NOMO-1 (cell line): ENCODE data around the gene MZT2A.
"Not testable (repeated sequence)": the region's sequence is repeated elsewhere in the genome, so short reads cannot be mapped to it uniquely, and the experiment has no call there.

Source experiments
- DNase-seq, 2 experiments: peaks; one replicate each; lab custom pipeline; 2025; ENCODE audit not compliant: unreplicated experiment in 2 of 2; lab: John Stamatoyannopoulos, UW

Gene MZT2A

GRCh38 chr2:131493199-131493968 is 1.2 kb upstream of the MZT2A start:
- peak in 1 of 2 experiments; percentile 23 for DNase-seq

- DNase-seq: peak; percentile 88 to 97
Observed at GRCh38 chr2:131492418-131493198, 411 bp upstream of the MZT2A start.

- not testable (repeated sequence) for DNase-seq
Observed at GRCh38 chr2:131491469-131491836, 744 bp downstream of the MZT2A start.

GRCh38 chr2:131490616-131491468 is 1.4 kb downstream of the MZT2A start:
- DNase-seq: peak in 1 of 2 experiments; percentile 1

GRCh38 chr2:131488306-131489205 is 3.6 kb downstream of the MZT2A start:
- no peak for DNase-seq

GRCh38 chr2:131486201-131486902 is 5.8 kb downstream of the MZT2A start:
- DNase-seq: not testable (repeated sequence)

GRCh38 chr2:131484906-131485460 is 7.2 kb downstream of the MZT2A start:
- not testable (repeated sequence) for DNase-seq

GRCh38 chr2:131483981-131484820 is 8.0 kb downstream of the MZT2A start:
- DNase-seq: not testable (repeated sequence)

- DNase-seq: not testable (repeated sequence)
Observed at GRCh38 chr2:131482506-131483155, 9.6 kb downstream of the MZT2A start.

GRCh38 chr2:131480351-131480750 is 11.8 kb downstream of the MZT2A start:
- DNase-seq: not testable (repeated sequence)

- DNase-seq: not testable (repeated sequence)
Observed at GRCh38 chr2:131478850-131479461, 13.2 kb downstream of the MZT2A start.

- not testable (repeated sequence) for DNase-seq
Observed at GRCh38 chr2:131478074-131478849, 13.9 kb downstream of the MZT2A start.

GRCh38 chr2:131477227-131477626 is 15.0 kb downstream of the MZT2A start:
- not testable (repeated sequence) for DNase-seq

- not testable (repeated sequence) for DNase-seq
Observed at GRCh38 chr2:131476363-131476762, 15.8 kb downstream of the MZT2A start.

- no peak for DNase-seq
Observed at GRCh38 chr2:131475831-131476230, 16.4 kb downstream of the MZT2A start, which contains the start of gene TUBA3D. Gene TUBA3D (plus strand): TSS chr2:131476119. CDS start chr2:131476200, 81 bp downstream.

- DNase-seq: not testable (repeated sequence)
Observed at GRCh38 chr2:131473266-131473665, 18.9 kb downstream of the MZT2A start.
